ENCODE data around the gene ACBD3. TPM values are rescaled to one million over a fixed set of nuclear protein-coding genes. Genes with fewer than 3 reads are reported as not detected.
A peak's percentile ranks its signal among the peaks of the same experiment; 100 is the strongest.

Gene ACBD3
- total RNA-seq, 1 experiment from 2014 or later: 25.2 TPM

DNA sequence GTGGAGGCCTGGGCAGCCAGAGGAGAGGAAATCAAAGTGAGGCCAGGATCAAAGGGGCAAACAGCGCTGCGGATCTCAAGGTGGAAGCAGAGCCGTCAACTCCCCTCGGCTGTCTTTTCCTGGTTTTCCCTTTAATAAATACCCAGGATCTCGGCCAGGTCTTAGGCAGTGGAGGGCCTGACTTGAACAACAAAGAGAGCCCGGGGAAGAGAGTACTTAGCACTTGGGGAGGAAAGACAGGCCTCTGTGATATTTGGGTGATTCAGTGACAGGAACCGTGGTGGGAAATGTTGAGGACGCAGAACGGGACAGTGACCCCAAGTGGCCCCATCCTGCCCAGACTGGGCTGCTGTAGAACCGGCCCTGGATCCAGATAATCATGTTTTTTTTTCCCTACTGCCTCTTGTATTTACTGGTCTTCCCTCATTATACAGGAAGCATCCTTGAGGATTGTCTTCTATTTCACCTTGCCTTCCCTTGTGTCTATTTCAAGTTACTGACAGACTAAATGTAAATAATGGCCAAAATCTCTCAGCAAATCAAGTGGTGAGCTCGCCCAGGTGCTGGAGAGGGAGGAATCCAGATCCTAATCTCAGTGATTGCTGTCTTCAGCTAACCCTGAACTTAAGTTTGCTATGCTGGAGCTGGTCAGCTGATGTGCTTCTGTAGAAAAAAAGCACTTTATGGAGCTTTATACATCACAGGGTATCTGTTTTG lies 34.1 kb upstream of the ACBD3 start:
- Histone ChIP-seq H3K4me2 (ENCODE audit: low read depth, low read length, poor library complexity, severe bottlenecking) (peak overlapping the region; percentile 38), H2AFZ (ENCODE audit: low read length) (peak overlapping the region; percentile 69), H3K9me3 (ENCODE audit: low read length) (no peaks in the 10 kb centered on the region), H3K36me3 (ENCODE audit: insufficient read depth, low read length) (no peaks in the 10 kb centered on the region), H3K4me1 (ENCODE audit: low read length) (peaks cover 59% of the 10 kb centered on the region), H3K4me3 (ENCODE audit: low read length) (no peak overlapping the region), H3K9me2 (replicated peaks; ENCODE audit: insufficient read depth, low read length) (no peaks in the 10 kb centered on the region), H3K27me3 (ENCODE audit: low read length) (no peaks in the 10 kb centered on the region), H3K27ac (ENCODE audit: low read length) (peak overlapping the region; percentile 61), H3K9ac (ENCODE audit: low read length) (0 out of 2 replicates have a peak overlapping the region, but pooled peaks have one; percentile 10), H4K20me1 (ENCODE audit: insufficient read depth, low read depth, low read length) (no peaks in the 10 kb centered on the region), H3K79me2 (ENCODE audit: low read length) (no peaks in the 10 kb centered on the region)
- no peak for DNase-seq

DNA sequence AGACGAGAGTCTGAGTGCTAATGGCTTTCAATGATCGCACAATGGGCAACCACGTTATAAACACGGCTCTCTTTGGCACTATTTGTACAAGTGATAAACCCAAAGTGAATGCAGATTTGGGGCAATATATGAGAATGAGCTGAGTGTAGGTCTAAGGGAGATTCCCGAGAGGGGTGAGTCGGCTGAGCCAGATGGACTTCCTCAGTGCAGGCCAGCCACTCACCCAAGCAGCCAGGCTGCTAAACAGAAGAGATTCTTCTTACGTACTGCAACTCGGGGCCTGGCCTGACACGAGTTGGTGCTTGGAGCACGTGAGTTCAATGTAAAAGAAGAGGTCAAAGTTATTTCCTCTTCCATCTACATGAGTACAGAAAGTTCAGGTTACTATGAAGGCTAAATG lies 30.7 kb upstream of the ACBD3 start:
- Histone ChIP-seq H3K27me3 (ENCODE audit: low read length) (no peaks in the 10 kb centered on the region), H3K27ac (ENCODE audit: low read length) (peak overlapping the region; percentile 59), H3K4me2 (ENCODE audit: low read depth, low read length, poor library complexity, severe bottlenecking) (no peak overlapping the region), H2AFZ (ENCODE audit: low read length) (peak overlapping the region; percentile 52; the same call in 1 of the 2 replicates), H4K20me1 (ENCODE audit: insufficient read depth, low read depth, low read length) (no peaks in the 10 kb centered on the region), H3K79me2 (ENCODE audit: low read length) (no peaks in the 10 kb centered on the region), H3K9ac (ENCODE audit: low read length) (no peak overlapping the region; the same call in 1 of the 2 replicates), H3K9me3 (ENCODE audit: low read length) (no peaks in the 10 kb centered on the region), H3K36me3 (ENCODE audit: insufficient read depth, low read length) (no peaks in the 10 kb centered on the region), H3K4me3 (ENCODE audit: low read length) (no peak overlapping the region), H3K9me2 (replicated peaks; ENCODE audit: insufficient read depth, low read length) (no peaks in the 10 kb centered on the region), H3K4me1 (ENCODE audit: low read length) (peaks cover 61% of the 10 kb centered on the region)
- DNase-seq: no peak

DNA sequence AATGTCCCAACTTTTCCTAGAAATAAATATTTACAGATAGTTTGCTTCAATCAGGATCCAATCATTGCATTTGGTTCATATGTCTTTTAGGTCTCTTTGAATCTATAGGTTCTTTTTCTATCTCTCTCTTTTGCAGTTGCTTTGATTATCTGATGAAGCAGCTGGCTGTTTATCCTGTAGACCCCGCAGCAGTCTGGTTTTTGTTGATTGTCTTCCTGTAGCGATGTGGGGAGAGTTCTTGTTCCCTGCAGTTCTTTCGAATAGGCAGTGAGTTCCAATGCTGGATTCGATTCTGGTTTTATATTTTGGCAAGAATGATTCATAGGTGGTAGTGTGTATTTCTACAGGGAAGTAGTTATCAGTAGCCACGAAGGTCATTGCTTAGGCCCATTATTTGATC lies 29.5 kb upstream of the ACBD3 start:
- 0 out of 2 replicates have a peak overlapping the region, but pooled peaks have one; percentile 12 for H3K4me3 ChIP-seq (ENCODE audit: low read length)
- H2AFZ ChIP-seq (ENCODE audit: low read length): no peak overlapping the region

DNA sequence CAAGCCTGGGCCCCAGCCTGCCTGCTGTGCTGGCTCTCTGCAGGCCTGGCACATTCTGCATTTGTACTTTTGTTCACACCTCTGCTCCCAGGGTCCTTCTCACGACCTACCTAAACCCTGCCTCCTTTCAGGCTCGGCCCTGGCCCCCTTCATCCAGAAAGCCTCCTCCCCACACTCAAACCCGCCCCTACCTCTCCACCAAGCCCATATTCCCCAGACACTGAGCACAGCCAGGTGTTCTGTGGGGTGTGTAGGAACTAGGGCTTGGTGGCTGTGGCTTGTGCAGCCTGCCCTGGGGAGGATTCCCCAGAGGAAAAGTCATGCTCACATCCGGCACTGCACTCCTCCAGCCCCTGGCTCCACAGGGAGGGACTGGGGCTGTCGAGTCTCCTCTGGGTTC lies 28.7 kb upstream of the ACBD3 start:
- Histone ChIP-seq H3K4me1 (ENCODE audit: low read length) (peaks cover 54% of the 10 kb centered on the region), H4K20me1 (ENCODE audit: insufficient read depth, low read depth, low read length) (no peaks in the 10 kb centered on the region), H2AFZ (ENCODE audit: low read length) (peak overlapping the region; percentile 4; the same call in 1 of the 2 replicates), H3K79me2 (ENCODE audit: low read length) (no peaks in the 10 kb centered on the region), H3K27me3 (ENCODE audit: low read length) (no peaks in the 10 kb centered on the region), H3K4me3 (ENCODE audit: low read length) (0 out of 2 replicates have a peak overlapping the region, but pooled peaks have one; percentile 12), H3K9ac (ENCODE audit: low read length) (peak overlapping the region; percentile 50), H3K36me3 (ENCODE audit: insufficient read depth, low read length) (no peaks in the 10 kb centered on the region), H3K4me2 (ENCODE audit: low read depth, low read length, poor library complexity, severe bottlenecking) (peak overlapping the region; percentile 51), H3K9me2 (replicated peaks; ENCODE audit: insufficient read depth, low read length) (no peaks in the 10 kb centered on the region), H3K27ac (ENCODE audit: low read length) (peak overlapping the region; percentile 78), H3K9me3 (ENCODE audit: low read length) (no peaks in the 10 kb centered on the region)
- DNase-seq: peak; percentile 89

More for the DNA sequence above, 29.5 kb upstream of the ACBD3 start:
- Histone ChIP-seq H3K27me3 (ENCODE audit: low read length) (no peaks in the 10 kb centered on the region), H3K9ac (ENCODE audit: low read length) (peak overlapping the region; percentile 50; the same call in 1 of the 2 replicates), H3K9me2 (replicated peaks; ENCODE audit: insufficient read depth, low read length) (no peaks in the 10 kb centered on the region), H3K79me2 (ENCODE audit: low read length) (no peaks in the 10 kb centered on the region), H3K36me3 (ENCODE audit: insufficient read depth, low read length) (no peaks in the 10 kb centered on the region), H3K27ac (ENCODE audit: low read length) (peak overlapping the region; percentile 78), H4K20me1 (ENCODE audit: insufficient read depth, low read depth, low read length) (no peaks in the 10 kb centered on the region), H3K9me3 (ENCODE audit: low read length) (no peaks in the 10 kb centered on the region), H3K4me1 (ENCODE audit: low read length) (peaks cover 61% of the 10 kb centered on the region), H3K4me2 (ENCODE audit: low read depth, low read length, poor library complexity, severe bottlenecking) (peak overlapping the region; percentile 51)
- DNase-seq: no peak

DNA sequence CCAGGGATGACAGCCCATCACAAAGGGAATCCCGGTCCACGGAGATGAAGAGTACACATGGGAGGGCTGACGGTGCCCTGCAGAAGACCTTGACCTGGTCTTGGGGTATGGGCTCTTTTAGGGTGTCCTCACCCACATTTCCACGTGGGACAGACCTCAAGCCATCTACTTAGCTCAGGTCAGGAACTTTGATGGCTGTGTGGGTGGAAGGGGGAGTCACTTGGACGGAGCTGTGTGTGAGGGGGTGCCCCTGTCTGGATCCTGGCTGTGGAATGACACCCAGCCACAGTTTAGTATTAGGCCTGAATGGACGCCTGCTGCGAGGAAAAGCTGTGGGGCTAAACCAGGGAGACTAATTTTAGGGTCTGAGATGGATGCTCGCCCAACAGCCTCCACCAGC lies 26.0 kb upstream of the ACBD3 start:
- no peak for DNase-seq
- Histone ChIP-seq H3K4me3 (ENCODE audit: low read length) (no peak overlapping the region), H3K4me1 (ENCODE audit: low read length) (peaks cover 44% of the 10 kb centered on the region), H4K20me1 (ENCODE audit: insufficient read depth, low read depth, low read length) (no peaks in the 10 kb centered on the region), H3K36me3 (ENCODE audit: insufficient read depth, low read length) (no peaks in the 10 kb centered on the region), H3K9me2 (replicated peaks; ENCODE audit: insufficient read depth, low read length) (no peaks in the 10 kb centered on the region), H2AFZ (ENCODE audit: low read length) (no peak overlapping the region), H3K27ac (ENCODE audit: low read length) (no peak overlapping the region), H3K9ac (ENCODE audit: low read length) (no peak overlapping the region), H3K9me3 (ENCODE audit: low read length) (no peaks in the 10 kb centered on the region), H3K4me2 (ENCODE audit: low read depth, low read length, poor library complexity, severe bottlenecking) (no peak overlapping the region), H3K79me2 (ENCODE audit: low read length) (no peaks in the 10 kb centered on the region), H3K27me3 (ENCODE audit: low read length) (no peaks in the 10 kb centered on the region)

DNA sequence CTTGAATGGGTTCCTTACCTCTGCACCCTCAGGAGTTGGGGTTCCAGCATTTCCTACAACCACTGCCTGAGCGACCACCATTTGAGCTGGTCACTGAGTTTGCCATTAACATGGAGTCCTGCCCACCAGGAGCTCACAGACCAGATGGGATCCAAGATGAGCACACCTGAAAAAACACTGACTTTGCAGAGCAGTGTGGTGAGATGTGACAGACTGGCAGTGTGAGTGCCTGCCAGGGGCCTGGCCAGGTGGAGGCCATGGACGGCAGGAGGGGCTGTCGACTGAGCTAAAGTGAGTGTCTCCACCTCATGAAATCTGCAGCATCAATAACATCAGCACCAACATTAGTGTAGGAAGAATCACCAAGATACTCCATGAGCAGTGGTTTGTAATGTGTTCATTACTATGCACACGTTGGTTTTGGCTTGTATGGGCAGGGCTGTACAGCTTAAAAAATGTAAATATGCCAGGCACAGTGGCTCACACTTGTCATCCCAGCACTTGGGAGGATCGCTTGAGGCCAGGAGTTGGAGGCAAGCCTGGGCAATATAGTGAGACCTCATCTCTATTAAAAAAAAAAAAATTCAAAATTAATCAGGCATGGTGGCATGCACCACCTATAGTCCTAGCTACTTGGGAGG lies 24.8 kb upstream of the ACBD3 start:
- Histone ChIP-seq H4K20me1 (ENCODE audit: insufficient read depth, low read depth, low read length) (no peaks in the 10 kb centered on the region), H3K9me2 (replicated peaks; ENCODE audit: insufficient read depth, low read length) (no peaks in the 10 kb centered on the region), H3K27ac (ENCODE audit: low read length) (no peak overlapping the region), H3K9ac (ENCODE audit: low read length) (no peak overlapping the region), H3K4me2 (ENCODE audit: low read depth, low read length, poor library complexity, severe bottlenecking) (no peak overlapping the region), H3K79me2 (ENCODE audit: low read length) (no peaks in the 10 kb centered on the region), H3K36me3 (ENCODE audit: insufficient read depth, low read length) (no peaks in the 10 kb centered on the region), H3K4me1 (ENCODE audit: low read length) (peaks cover 34% of the 10 kb centered on the region), H2AFZ (ENCODE audit: low read length) (peak overlapping the region; percentile 29; the same call in 1 of the 2 replicates), H3K27me3 (ENCODE audit: low read length) (no peaks in the 10 kb centered on the region), H3K4me3 (ENCODE audit: low read length) (no peak overlapping the region), H3K9me3 (ENCODE audit: low read length) (no peaks in the 10 kb centered on the region)
- DNase-seq: no peak

DNA sequence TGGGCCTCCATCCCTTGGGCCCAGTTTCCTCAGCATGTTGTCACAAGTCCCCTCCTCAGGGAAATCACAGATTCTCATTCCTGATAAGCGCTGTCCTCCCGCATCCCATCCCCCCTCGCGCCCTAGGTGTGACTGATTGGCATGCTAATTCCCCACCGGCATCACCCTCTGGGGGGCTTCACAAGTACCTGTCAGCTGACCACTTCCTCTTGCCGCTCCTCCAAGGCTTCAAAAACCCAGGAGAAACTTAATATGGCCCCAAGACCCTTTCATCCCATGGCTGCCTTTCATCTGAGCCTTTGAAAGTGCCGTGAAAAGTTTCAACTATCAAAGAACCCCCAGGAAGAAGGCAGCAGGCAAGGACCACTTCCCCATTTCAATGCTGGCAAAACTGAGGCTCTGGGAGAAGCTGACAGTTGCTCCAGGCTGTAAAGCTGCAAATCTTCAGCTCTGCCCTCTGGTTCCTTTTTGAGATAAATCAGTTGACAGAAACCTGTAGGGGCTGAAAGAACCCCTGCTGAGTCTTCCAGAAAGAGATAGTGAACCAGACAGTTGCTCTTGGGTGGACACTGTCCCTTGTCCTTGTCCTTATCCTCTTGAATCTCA lies 24.1 kb upstream of the ACBD3 start:
- Histone ChIP-seq H3K9me3 (ENCODE audit: low read length) (no peaks in the 10 kb centered on the region), H2AFZ (ENCODE audit: low read length) (no peak overlapping the region; the same call in 1 of the 2 replicates), H3K36me3 (ENCODE audit: insufficient read depth, low read length) (no peaks in the 10 kb centered on the region), H3K4me2 (ENCODE audit: low read depth, low read length, poor library complexity, severe bottlenecking) (no peak overlapping the region), H3K4me3 (ENCODE audit: low read length) (no peak overlapping the region), H4K20me1 (ENCODE audit: insufficient read depth, low read depth, low read length) (no peaks in the 10 kb centered on the region), H3K27ac (ENCODE audit: low read length) (no peak overlapping the region), H3K9ac (ENCODE audit: low read length) (no peak overlapping the region), H3K79me2 (ENCODE audit: low read length) (no peaks in the 10 kb centered on the region), H3K4me1 (ENCODE audit: low read length) (peaks cover 28% of the 10 kb centered on the region), H3K9me2 (replicated peaks; ENCODE audit: insufficient read depth, low read length) (no peaks in the 10 kb centered on the region), H3K27me3 (ENCODE audit: low read length) (no peaks in the 10 kb centered on the region)
- no peak for DNase-seq

Data from Karpas-422 (cell line).